PFSK-1 (cell line): ENCODE results near the gene MYO3A.

ENCODE experiments used
- FOXP2 ChIP-seq: optimal IDR thresholded peaks from 2 replicates; pipeline ENCODE3; 2011; ENCODE audit warnings: borderline replicate concordance, control low read depth, inconsistent platforms; ENCODE audit not compliant: insufficient read depth; ENCODE audit errors: extremely low read length, extremely low read depth
- POLR2AphosphoS5 ChIP-seq: IDR thresholded peaks from 2 replicates; pipeline ENCODE4 v1.6.1; 2012; ENCODE audit warnings: low read depth, mild to moderate bottlenecking, control low read depth, low read length, moderate library complexity
- TAF1 ChIP-seq: IDR thresholded peaks from 2 replicates; pipeline ENCODE4 v1.6.1; 2012; ENCODE audit warnings: low read length, control low read depth, borderline replicate concordance; ENCODE audit not compliant: insufficient read depth
- TF ChIP-seq, protein P1 (sequence below), 2 experiments: IDR thresholded peaks; 2 replicates each; pipeline versions ENCODE4 v1.6.1 to v1.8.0; 2011 to 2012; ENCODE audit warnings: low read depth in 2 of 2, low read length in 2 of 2, control low read depth in 1 of 2, inconsistent platforms in 1 of 2, mild to moderate bottlenecking in 1 of 2, moderate library complexity in 1 of 2; ENCODE audit not compliant: insufficient read depth in 1 of 2

- TF ChIP-seq POLR2AphosphoS5 (no peak), TAF1 (no peak), FOXP2 (no peak)
- TF ChIP-seq, protein P1, sequence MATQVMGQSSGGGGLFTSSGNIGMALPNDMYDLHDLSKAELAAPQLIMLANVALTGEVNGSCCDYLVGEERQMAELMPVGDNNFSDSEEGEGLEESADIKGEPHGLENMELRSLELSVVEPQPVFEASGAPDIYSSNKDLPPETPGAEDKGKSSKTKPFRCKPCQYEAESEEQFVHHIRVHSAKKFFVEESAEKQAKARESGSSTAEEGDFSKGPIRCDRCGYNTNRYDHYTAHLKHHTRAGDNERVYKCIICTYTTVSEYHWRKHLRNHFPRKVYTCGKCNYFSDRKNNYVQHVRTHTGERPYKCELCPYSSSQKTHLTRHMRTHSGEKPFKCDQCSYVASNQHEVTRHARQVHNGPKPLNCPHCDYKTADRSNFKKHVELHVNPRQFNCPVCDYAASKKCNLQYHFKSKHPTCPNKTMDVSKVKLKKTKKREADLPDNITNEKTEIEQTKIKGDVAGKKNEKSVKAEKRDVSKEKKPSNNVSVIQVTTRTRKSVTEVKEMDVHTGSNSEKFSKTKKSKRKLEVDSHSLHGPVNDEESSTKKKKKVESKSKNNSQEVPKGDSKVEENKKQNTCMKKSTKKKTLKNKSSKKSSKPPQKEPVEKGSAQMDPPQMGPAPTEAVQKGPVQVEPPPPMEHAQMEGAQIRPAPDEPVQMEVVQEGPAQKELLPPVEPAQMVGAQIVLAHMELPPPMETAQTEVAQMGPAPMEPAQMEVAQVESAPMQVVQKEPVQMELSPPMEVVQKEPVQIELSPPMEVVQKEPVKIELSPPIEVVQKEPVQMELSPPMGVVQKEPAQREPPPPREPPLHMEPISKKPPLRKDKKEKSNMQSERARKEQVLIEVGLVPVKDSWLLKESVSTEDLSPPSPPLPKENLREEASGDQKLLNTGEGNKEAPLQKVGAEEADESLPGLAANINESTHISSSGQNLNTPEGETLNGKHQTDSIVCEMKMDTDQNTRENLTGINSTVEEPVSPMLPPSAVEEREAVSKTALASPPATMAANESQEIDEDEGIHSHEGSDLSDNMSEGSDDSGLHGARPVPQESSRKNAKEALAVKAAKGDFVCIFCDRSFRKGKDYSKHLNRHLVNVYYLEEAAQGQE (IDR thresholded peaks at IDR 0.05; ENCODE audit: insufficient read depth in 1 of 2, low read depth in 2 of 2, low read length in 2 of 2): no peak
Measured at GRCh38 chr10:25978771-25979170, 44.7 kb downstream of the MYO3A start.
